Metanephros (tissue), 2 donors: Measurements from ENCODE around the gene SECISBP2L. TPM values are rescaled to one million over a fixed set of nuclear protein-coding genes. Genes with fewer than 3 reads are reported as not detected.

ENCODE experiments used
- small RNA-seq: library from RNA; depleted of rRNA; stranded (forward); fragments of <200 nt; gene quantifications from one replicate; pipeline ENCODE3, GENCODE V24; 2014; ENCODE audit warnings: low replicate concordance
- total RNA-seq: library from RNA; depleted of rRNA; stranded (reverse); fragments of >200 nt; gene quantifications from one replicate; pipeline ENCODE4 v1.2.3, GENCODE V29; 2014

SECISBP2L gene, protein sequence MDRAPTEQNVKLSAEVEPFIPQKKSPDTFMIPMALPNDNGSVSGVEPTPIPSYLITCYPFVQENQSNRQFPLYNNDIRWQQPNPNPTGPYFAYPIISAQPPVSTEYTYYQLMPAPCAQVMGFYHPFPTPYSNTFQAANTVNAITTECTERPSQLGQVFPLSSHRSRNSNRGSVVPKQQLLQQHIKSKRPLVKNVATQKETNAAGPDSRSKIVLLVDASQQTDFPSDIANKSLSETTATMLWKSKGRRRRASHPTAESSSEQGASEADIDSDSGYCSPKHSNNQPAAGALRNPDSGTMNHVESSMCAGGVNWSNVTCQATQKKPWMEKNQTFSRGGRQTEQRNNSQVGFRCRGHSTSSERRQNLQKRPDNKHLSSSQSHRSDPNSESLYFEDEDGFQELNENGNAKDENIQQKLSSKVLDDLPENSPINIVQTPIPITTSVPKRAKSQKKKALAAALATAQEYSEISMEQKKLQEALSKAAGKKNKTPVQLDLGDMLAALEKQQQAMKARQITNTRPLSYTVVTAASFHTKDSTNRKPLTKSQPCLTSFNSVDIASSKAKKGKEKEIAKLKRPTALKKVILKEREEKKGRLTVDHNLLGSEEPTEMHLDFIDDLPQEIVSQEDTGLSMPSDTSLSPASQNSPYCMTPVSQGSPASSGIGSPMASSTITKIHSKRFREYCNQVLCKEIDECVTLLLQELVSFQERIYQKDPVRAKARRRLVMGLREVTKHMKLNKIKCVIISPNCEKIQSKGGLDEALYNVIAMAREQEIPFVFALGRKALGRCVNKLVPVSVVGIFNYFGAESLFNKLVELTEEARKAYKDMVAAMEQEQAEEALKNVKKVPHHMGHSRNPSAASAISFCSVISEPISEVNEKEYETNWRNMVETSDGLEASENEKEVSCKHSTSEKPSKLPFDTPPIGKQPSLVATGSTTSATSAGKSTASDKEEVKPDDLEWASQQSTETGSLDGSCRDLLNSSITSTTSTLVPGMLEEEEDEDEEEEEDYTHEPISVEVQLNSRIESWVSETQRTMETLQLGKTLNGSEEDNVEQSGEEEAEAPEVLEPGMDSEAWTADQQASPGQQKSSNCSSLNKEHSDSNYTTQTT
- 58.8 TPM for total RNA-seq

DNA sequence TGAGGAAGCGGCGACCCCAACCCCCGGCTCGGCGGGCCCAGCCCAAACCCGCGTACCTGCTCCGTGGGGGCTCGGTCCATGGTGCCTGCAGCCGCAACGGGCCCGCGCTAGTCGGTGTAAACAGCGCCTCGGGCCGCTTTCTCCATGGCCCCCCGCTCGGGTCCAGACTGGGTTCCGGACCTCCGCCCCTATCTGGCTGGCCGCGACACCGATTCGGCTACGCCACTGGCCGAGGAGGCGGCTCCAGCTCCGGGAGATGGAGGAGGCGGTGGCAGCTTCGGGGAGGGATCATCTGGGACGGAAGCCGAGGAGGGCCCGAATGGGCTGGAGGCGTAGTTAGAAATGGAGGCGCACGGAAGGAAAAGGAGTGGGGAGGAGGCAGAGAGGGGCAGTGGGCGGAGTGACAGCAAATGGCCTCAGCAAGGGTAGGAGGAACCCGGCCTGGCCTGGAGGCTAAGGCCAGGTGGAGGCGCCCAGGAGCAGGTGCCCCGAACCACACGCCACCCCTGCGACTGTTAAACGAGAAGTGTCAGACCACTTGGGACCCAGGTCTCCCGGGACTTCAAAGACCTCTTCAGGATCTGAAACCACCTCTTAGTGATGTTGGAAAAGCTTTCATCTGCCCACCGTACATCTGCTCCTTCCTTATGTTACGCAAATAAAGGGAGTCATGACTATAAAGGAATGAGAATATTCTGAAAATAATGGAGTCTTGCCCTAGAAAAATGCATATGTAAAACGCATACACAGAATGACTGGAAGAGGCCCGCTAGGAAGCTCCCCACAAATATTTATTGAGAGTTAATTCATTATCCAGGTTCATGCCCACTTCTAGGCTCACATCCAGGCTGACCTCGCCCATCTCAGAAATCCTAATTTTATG, at the start of gene SECISBP2L:
SECISBP2L (minus strand) TSS at position 227 of the 883 bp plus-strand sequence; CDS start at position 80, 147 bp downstream.

DNA sequence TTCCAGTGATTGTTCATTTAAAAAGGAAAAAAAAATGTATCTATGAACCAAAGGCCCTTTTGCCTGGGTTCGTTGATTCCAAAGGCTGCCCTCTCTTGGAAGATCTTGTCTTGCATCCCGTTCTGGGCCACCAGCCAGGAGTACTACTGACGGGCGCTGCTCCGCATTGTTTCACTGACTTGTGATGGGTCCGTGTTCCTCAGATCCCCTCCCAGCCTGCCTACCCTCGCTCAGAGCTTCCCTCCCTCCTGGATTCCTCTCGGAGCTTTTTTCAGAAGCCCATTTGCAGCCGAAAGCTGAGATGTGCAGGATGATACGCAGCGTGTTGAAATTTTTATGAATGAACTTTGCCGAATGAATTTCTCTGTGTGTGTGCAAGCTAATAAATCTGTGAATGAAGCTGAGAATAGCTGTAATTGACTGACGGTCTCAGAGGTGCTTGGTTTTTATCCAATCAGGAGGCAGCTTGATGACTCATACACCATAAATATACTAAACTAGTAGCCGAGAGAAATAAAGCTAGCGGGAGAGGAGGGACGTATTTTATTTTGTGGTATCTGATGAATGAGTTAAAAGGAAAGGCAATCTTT, 82.6 kb downstream of the SECISBP2L start, which contains the start of gene SHC4:
SHC4 (minus strand) TSS at position 396 of the 590 bp plus-strand sequence. CDS start 904 bp downstream, outside the sequence.

Small RNAs within 50 kb of the gene (small RNA-seq; reads per million reads assigned to genes)
- gene RF00019, result not detected

Other genes with a start within 250 kb of the SECISBP2L start
- 11.3 TPM for gene CEP152, start 235.4 kb downstream of the SECISBP2L start, total RNA-seq
- gene EID1, start 168.3 kb downstream of the SECISBP2L start, total RNA-seq, result 138 TPM
- gene SHC4, start 82.5 kb downstream of the SECISBP2L start, total RNA-seq, result 2.0 TPM
- gene COPS2, start 109.2 kb upstream of the SECISBP2L start, total RNA-seq, result 52.3 TPM
- 55.4 TPM for gene GALK2, start 123.8 kb upstream of the SECISBP2L start, total RNA-seq